Stimulated activated CD4-positive, alpha-beta T cell treated with anti-CD3 and anti-CD28 coated beads, Interleukin-1b, Interleukin-23, amount 100 ng/mL, for 4 hours (primary cell): ENCODE data around the gene RUFY3.
"Not testable (repeated sequence)": the region's sequence is repeated elsewhere in the genome, so short reads cannot be mapped to it uniquely, and the experiment has no call there.

Experiments
- DNase-seq, 2 donors: peaks; one replicate each; pipeline ENCODE4 v3.0.0-alpha.2; 2020; ENCODE audit warnings: low read depth in 2 of 2

The RUFY3 gene

GRCh38 chr4:70737409-70737808, 15.6 kb downstream of the RUFY3 start:
- DNase-seq: no peak

GRCh38 chr4:70739496-70740337, 18.0 kb downstream of the RUFY3 start:
- no peak for DNase-seq

GRCh38 chr4:70741867-70742658, 20.3 kb downstream of the RUFY3 start:
- no peak for DNase-seq

GRCh38 chr4:70743731-70744130, 22.0 kb downstream of the RUFY3 start:
- DNase-seq: no peak

- DNase-seq: no peak
Observed at GRCh38 chr4:70746179-70746839, 24.5 kb downstream of the RUFY3 start.

- DNase-seq: no peak
Observed at GRCh38 chr4:70747874-70748273, 26.1 kb downstream of the RUFY3 start.

GRCh38 chr4:70749313-70749712, 27.5 kb downstream of the RUFY3 start:
- DNase-seq: no peak

GRCh38 chr4:70752236-70752635, 30.5 kb downstream of the RUFY3 start:
- DNase-seq: no peak

GRCh38 chr4:70753630-70754029, 31.9 kb downstream of the RUFY3 start:
- DNase-seq: no peak

GRCh38 chr4:70754470-70754869, 32.7 kb downstream of the RUFY3 start:
- no peak for DNase-seq

GRCh38 chr4:70754990-70755688, 33.4 kb downstream of the RUFY3 start:
- no peak for DNase-seq

- no peak for DNase-seq
Observed at GRCh38 chr4:70759126-70759525, 37.4 kb downstream of the RUFY3 start.

- DNase-seq: no peak
Observed at GRCh38 chr4:70759627-70760026, 37.9 kb downstream of the RUFY3 start.

GRCh38 chr4:70760662-70761061, 38.9 kb downstream of the RUFY3 start:
- DNase-seq: no peak

GRCh38 chr4:70761276-70761816, 39.6 kb downstream of the RUFY3 start:
- DNase-seq: no peak

GRCh38 chr4:70765368-70765767, 43.6 kb downstream of the RUFY3 start:
- DNase-seq: no peak

GRCh38 chr4:70768301-70768948, 46.7 kb downstream of the RUFY3 start:
- no peak for DNase-seq

GRCh38 chr4:70769396-70769795, 47.6 kb downstream of the RUFY3 start:
- not testable (repeated sequence) for DNase-seq

- DNase-seq: no peak
Observed at GRCh38 chr4:70772929-70773555, 51.3 kb downstream of the RUFY3 start.

- no peak for DNase-seq
Observed at GRCh38 chr4:70778888-70779422, 57.2 kb downstream of the RUFY3 start.
